ENCODE measurements around the gene MRPL58. TPM values are rescaled to one million over a fixed set of nuclear protein-coding genes. Genes with fewer than 3 reads are reported as not detected.

Gene MRPL58
- total and polyA plus RNA-seq, 2 of the 8 experiments (the other 6 are each of a cell fraction or from before 2014, with no cell fraction given) = 43.6 to 49.1 TPM

- Histone ChIP-seq H2BK12ac (ENCODE audit: low read depth, low read length) (no peak overlapping the region), H2BK15ac (ENCODE audit: low read length) (no peak overlapping the region), H3K4me3 (ENCODE audit: extremely low read depth in 1 of 4, insufficient read depth in 2 of 4, low read depth in 3 of 4, low read length in 4 of 4) (peak overlapping the region; percentile 82 to 93 (median 84)), H3K9me3 (ENCODE audit: insufficient read depth in 2 of 2, low read depth in 1 of 2, low read length in 1 of 2) (no peaks in the 10 kb centered on the region), H3K4me2 (ENCODE audit: insufficient read depth in 1 of 2, low read depth in 2 of 2, low read length in 2 of 2) (peak overlapping the region; percentile 84 to 94), H3K9ac (replicated peaks in 1 of 4; ENCODE audit: extremely low read depth in 1 of 4, low read depth in 3 of 4, low read length in 3 of 4) (peak overlapping the region; percentile 30 to 92 (median 61)), H3K4me1 (replicated peaks in 1 of 4; ENCODE audit: control insufficient read depth in 3 of 4, insufficient read depth in 4 of 4, low read length in 3 of 4) (peaks cover 0 to 7% (median 6%) of the 10 kb centered on the region in 4 experiments; a peak in 6 of 7 replicates), H3K56ac (replicated peaks; ENCODE audit: insufficient read length, low read depth, low read length) (peak overlapping the region; percentile 46), H4K91ac (replicated peaks; ENCODE audit: insufficient read length, low read length) (no peak overlapping the region), H3K4ac (replicated peaks; ENCODE audit: insufficient read length, low read depth, low read length) (no peak overlapping the region), H3K79me2 (ENCODE audit: control insufficient read depth in 1 of 2, insufficient read depth in 2 of 2, low read length in 2 of 2) (peaks cover 0 to 17% of the 10 kb centered on the region in 2 experiments; a peak in 1 of 4 replicates), H3K36me3 (ENCODE audit: control insufficient read depth in 2 of 4, insufficient read depth in 4 of 4, low read length in 3 of 4) (no peaks in the 10 kb centered on the region; a peak in 1 of 8 replicates), H2AFZ (ENCODE audit: low read length) (0 out of 2 replicates have a peak overlapping the region, but pooled peaks have one; percentile 42), H3K14ac (ENCODE audit: insufficient read length) (no peak overlapping the region), H3K18ac (ENCODE audit: extremely low read depth, low read length) (peak overlapping the region; percentile 60; the same call in 1 of the 2 replicates), H3K27me3 (replicated peaks in 1 of 4; ENCODE audit: control insufficient read depth in 3 of 4, extremely low read depth in 1 of 4, insufficient read depth in 3 of 4, low read length in 3 of 4) (no peaks in the 10 kb centered on the region), H3K27ac (ENCODE audit: low read depth, low read length) (peak overlapping the region; percentile 61; the same call in 1 of the 2 replicates), H2BK120ac (replicated peaks; ENCODE audit: low read depth, low read length) (no peak overlapping the region), H2AK5ac (ENCODE audit: low read depth, low read length) (no peak overlapping the region), H4K20me1 (replicated peaks in 1 of 2; ENCODE audit: control insufficient read depth in 1 of 2, insufficient read depth in 2 of 2, low read length in 2 of 2) (peaks cover 4 to 9% of the 10 kb centered on the region in 2 experiments), H3K79me1 (ENCODE audit: low read depth, low read length) (no peaks in the 10 kb centered on the region), H3K23me2 (ENCODE audit: low read depth, low read length) (peaks cover 10% of the 10 kb centered on the region; the same call in 1 of the 2 replicates), H4K8ac (ENCODE audit: extremely low read depth, insufficient read depth, low read length) (peak overlapping the region; percentile 94; the same call in 1 of the 2 replicates), H2BK20ac (ENCODE audit: low read length) (no peak overlapping the region), H2BK5ac (ENCODE audit: low read depth, low read length) (no peak overlapping the region), H4K5ac (ENCODE audit: insufficient read length, low read depth, low read length) (peak overlapping the region; percentile 57), H3K23ac (ENCODE audit: insufficient read length) (no peak overlapping the region)
- ChIA-PET CTCF (ENCODE audit: partially characterized antibody) (interaction anchor here (0.6 to 5.7 kb wide), 16 partner anchors 12 to 143 kb away, joined by 3 to 74 read pairs (median 6); partner anchors contain the start of genes HID1, MRPL58, NT5C and OTOP2), POLR2A (ENCODE audit: partially characterized antibody) (interaction anchor here (0.6 to 7.8 kb wide), 19 partner anchors 9 to 382 kb away, joined by 3 to 87 read pairs (median 4); partner anchors contain the start of genes HID1 and MRPL58)
- DNase-seq (ENCODE audit: low read depth in 1 of 2, low spot score in 2 of 2) (peak in 1 of 2 experiments; percentile 81), FAIRE-seq (no peak)
- WGBS, 2 experiments (ENCODE audit: extremely low coverage in 1 of 2, insufficient coverage in 1 of 2, insufficient read length in 1 of 2, insufficient replicate concordance in 2 of 2, low coverage in 1 of 2, low lambda C conversion rate in 2 of 2, missing lambda C conversion rate in 1 of 2) = 4% methylated on average over 61 of the region's 76 CpGs; no CpG with 5 or more reads in 1 of the 2 experiments
- no peak for TF ChIP-seq SIRT6 (IDR thresholded peaks at IDR 0.05; ENCODE audit: low read length)
- no peak for TF ChIP-seq TBP (IDR thresholded peaks at IDR 0.05; ENCODE audit: low read depth, low read length)
- 0 out of 2 replicates have a peak, but pooled peaks have one; percentile 22 for TF ChIP-seq EGR1 (IDR thresholded peaks at IDR 0.05; ENCODE audit: borderline replicate concordance, low read depth, low read length)
- no peak for TF ChIP-seq JUND (IDR thresholded peaks at IDR 0.05; ENCODE audit: low read length)
- TF ChIP-seq PHF8 (conservative IDR thresholded peaks at IDR 0.05; ENCODE audit: low read depth, low read length) = peak; percentile 55; the same call in 1 of the 2 replicates
- TF ChIP-seq KDM1A (IDR thresholded peaks at IDR 0.05; ENCODE audit: borderline replicate concordance, low read length) = no peak
- TF ChIP-seq MAX (IDR thresholded peaks at IDR 0.05) = no peak
- peak in 1 of 2 experiments; percentile 14; a peak in 1 of 3 replicates for TF ChIP-seq POLR2A (IDR thresholded peaks at IDR 0.05; ENCODE audit: control extremely low read depth in 1 of 2, low read depth in 2 of 2, low read length in 2 of 2)
- TF ChIP-seq RAD21 (IDR thresholded peaks at IDR 0.05 in 1 of 2, conservative IDR thresholded peaks at IDR 0.05 in 1 of 2; ENCODE audit: low read depth in 2 of 2, low read length in 2 of 2) = peak in 1 of 2 experiments; percentile 25; a peak in 1 of 4 replicates
These were observed 24.4 kb upstream of the MRPL58 start for GRCh38 chr17:74987909-74988711.
